Endometrial microvascular endothelial cells (primary cell): ENCODE results near the gene RNLS. TPM values are rescaled to one million over a fixed set of nuclear protein-coding genes. Genes with fewer than 3 reads are reported as not detected.
"Not testable (repeated sequence)": the region's sequence is repeated elsewhere in the genome, so short reads cannot be mapped to it uniquely, and the experiment has no call there.

Experiments
- in situ Hi-C: cut with HindIII; loops from 2 replicates; pipeline ENCODE4 v1.10.0; 2017; ENCODE audit warnings: low sequenced_read_pairs, low pct_unique_long_range_greater_than_20kb; ENCODE audit errors: inconsistent ontology term
- total RNA-seq: library from RNA; depleted of rRNA; stranded (reverse); fragments of >200 nt; gene quantifications from one replicate; pipeline ENCODE4 v1.2.3, GENCODE V29; 2015; ENCODE audit errors: inconsistent ontology term

Gene RNLS
- total RNA-seq, 1 donor from 2014 or later = 5.0 TPM

GRCh38 chr10:88493691-88494483 lies 89.2 kb downstream of the RNLS start:
- in situ Hi-C loops = no loop called here

DNA sequence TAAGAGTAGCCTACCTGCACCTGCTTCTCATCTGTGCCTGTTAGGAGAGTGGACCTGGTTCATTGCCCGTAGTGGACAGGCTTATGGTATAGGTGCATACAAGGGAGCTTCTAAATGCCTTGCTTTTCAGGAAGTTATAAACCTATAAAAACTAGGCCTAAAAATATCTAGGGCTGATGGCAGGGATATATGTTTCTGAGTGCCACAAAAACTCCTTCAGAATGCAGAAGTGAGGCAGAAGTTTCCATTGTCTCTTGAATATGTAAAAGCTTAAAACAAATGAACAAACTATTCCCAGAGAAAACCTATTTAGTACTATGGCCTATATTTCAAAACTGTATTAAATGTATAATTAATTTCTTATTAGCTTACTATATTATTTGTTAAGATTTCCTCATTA lies 91.8 kb downstream of the RNLS start:
- in situ Hi-C loops = no loop called here

DNA sequence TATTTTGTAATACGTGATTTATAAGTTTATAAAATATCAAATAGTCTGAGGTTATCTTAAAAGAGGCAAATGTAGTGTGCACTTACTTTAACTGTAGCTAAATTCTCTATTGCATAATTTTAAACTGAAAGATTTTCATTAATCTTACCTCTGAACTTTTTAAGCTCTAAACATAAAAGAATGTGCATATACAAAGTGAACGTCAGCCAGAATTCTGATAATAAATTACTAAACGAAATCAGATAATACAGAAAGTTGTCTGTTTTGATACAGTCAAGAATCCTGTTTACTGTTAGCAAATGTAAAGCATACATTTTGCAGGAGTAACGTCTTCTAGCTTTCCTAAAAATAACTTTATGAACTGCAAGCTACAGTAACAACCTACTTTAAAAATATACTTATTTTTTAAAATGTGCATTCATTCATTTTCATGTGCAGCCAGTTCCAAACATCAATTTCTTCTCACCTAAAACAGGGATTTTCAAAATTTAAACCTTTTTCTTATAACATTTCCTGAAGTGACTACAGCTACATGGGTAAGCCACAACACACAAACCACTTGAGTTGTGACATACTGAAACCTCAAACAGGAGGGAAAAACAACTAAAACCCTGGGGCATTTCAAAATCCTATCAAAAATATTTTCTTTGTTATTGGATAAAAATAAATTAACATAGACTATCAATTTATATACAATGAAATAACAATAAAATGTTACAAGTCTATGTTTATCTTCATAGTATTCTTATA lies 92.7 kb downstream of the RNLS start:
- in situ Hi-C loops = no loop called here

DNA sequence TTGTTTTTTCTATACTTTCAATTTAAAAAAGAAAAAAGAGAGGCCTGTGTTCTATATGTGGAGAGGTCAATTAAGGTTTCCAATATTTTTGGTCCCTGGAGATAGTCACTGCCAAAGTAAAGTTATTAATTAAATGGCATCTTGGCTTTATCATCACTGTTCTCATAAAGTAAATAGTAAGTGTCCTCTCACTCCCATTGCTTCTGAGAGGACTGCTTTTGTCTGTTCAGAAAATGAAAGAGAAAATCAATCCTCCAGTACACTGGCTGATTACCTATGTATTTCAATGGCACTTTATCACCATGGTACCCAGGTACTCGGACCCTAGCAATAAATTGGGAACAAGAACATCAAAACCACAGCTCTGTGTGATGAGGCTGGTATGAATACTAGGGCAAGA lies 94.0 kb downstream of the RNLS start:
- in situ Hi-C loops = no loop called here

GRCh38 chr10:88486816-88487215 lies 96.3 kb downstream of the RNLS start:
- in situ Hi-C loops = not testable (repeated sequence)

DNA sequence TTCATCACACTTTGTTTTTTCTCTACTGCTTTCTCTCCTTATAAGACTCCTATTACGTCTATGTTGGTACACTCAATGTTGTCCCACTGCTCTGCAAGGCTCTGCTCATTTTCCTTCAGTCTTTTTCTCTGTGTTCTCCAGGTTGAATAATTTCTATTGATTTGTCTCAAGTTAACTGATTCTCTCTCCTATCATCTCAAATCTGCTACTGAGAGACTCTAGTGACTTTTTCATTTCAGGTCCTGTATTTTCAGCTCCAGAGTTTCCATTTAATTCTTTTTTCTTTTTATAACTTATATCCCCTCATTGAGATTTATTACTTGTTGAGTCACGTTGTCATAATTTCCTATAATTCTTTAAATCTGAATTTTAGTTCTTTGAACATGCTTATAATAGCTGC lies 100.9 kb downstream of the RNLS start:
- in situ Hi-C loops = no loop called here

DNA sequence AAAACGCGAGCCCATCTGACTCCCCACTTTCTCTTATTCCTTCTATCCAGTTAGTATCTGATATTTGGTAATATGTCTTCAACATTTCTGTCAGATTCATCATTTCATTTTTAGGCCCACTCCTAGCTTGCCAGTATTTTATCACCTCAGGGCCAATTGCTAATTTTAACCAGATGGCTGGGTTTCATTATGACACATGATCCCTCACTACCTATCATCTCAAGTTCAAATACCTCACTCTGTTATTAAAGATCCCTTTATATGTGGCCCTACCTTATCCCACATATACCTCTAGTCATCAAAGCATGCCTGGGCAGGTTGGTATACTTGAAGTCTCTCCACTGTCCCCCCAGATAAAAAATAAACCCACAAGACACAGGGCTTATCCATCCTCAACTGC lies 104.9 kb downstream of the RNLS start:
- in situ Hi-C loops = no loop called here

DNA sequence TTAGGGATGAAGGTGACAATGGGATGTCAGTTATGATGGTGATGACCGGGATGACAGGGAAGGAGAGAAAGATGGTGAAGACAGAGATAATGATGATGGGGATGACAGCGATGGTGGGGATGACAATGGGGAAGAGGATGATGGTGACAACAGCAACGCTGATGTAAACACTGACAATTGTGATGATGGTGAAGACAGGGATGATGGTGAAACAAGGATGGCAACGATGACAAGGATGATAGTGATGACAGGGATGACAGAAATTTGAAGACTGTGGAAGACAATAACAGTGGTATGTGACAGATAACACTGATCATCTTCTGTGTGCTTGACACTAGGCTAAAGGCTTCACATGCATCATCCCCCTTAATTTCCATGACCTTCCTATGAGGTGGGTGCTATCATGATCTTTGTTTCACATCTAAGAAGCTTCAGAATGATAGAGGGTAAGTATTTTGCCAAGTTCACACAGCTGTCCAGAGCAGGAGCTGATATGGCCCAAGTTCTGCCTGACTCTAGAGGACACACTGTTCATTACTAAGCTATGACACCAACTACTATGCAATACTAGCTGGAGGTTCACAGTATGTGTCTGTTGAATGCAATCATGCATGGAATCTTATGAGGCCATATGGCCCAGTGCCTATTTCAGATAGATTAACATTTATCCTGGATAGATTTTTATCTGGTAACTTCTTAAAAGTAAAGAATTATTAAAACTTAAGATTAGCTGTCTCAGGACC lies 105.6 kb downstream of the RNLS start:
- in situ Hi-C loops = no loop called here

DNA sequence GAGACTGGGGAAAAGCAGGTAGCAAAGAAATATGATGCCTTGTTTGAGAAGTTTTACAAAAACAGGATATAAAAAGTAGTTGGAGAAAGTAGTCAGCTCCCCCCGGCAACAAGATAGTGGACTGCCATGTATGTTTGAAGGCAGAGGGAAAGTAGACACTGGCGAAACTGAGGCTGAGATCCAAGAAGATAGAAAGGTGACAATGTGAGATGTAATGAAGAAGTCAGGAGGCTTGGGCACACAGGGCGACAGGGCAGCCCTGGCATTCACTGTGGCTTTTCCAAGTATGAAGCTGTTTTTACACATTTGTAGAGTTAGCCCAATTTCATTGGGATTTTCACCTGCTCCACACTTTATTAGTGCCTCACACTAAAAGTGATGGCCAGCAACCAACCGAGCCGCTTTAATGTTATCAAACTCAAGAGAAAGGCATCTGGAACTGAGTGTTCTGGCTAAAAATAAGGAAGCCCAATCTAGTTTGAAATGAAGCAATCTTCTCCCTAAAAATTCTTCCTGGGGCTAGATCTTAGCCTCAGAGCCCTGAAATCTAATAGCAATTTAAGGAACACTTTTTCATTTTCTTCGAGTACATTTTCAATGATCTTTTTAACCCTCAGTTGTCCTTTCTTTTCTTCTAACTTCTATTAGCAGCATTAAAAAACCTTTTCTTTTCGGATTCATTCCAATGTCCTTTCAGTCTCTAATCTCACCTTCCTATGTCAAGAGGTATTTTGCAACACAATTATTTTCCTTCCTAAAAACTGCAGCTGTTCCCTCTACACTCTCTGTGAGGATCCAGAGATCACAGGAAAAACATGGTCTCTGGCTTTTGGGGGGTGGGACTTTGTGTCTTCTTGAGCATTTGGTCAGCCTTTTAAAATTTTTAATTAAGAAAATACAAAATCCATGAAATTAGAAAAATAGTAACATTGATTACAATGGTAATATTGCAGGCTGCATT lies 108.0 kb downstream of the RNLS start:
- in situ Hi-C loops = no loop called here

DNA sequence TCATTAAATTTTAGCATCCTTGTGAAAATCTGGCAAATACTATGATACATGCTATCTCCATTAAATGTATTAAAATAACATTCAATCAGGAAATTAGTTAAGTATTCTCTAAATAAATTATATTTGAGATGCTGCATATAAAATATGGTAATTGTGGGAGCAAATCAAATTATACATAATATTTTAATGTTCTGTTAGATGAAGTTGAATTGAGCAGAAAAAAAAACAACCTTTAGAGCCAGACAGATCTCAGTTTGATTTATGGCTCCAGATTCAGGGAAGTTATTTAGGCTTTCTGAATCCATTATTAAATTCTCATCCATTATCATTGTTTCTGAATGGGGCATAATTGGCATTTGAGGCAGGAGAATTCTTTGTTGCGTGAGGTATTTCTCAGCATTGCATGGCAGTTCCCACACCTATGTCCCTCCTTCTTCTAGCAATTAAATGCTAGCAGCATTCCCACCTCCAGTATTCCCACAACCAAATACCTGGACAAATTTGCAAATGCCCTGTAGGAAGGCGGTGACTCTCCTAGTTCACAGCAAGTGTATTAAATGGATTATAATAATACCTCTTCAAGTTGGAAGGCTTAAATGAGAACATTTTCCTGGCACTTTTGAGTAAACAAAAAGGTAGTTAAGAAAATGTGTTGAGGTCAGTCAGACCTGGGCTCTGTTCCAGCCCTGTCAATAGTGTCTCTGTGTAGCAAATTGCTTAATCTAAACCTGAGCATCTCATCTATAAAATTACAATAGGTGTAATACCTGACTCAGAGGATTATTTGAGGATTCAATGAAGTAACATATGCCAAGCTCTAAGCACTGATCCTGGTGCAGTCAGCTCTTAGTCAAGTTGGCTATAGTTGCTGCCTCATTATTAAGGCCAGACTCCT lies 108.9 kb downstream of the RNLS start:
- in situ Hi-C loops = no loop called here

- in situ Hi-C loops = no loop called here
Observed at GRCh38 chr10:88472540-88472939, 110.6 kb downstream of the RNLS start.

DNA sequence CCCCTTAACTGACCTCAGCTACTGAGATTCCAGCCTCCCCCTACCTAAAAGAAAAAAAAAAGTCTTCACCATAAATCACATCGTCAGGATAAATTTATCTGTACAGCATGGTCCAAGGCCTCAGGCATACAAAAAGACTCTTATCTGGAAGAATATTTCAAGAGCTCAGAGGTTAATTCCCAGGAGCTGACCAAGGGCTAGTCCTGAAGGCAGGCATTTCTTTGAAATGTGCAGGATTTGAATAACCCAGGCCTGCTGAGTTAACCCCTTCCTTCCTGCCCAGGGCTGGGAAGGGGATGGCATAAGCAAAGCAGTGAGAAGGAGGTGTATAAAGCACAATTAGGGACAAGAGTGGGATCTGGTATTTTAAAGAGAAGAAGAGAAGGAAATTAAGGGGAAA lies 111.2 kb downstream of the RNLS start:
- in situ Hi-C loops = no loop called here

GRCh38 chr10:88467835-88468485 lies 115.2 kb downstream of the RNLS start:
- in situ Hi-C loops = no loop called here

- in situ Hi-C loops = no loop called here
Observed at GRCh38 chr10:88466786-88467185, 116.3 kb downstream of the RNLS start.

GRCh38 chr10:88465765-88466164 lies 117.4 kb downstream of the RNLS start:
- in situ Hi-C loops = no loop called here

DNA sequence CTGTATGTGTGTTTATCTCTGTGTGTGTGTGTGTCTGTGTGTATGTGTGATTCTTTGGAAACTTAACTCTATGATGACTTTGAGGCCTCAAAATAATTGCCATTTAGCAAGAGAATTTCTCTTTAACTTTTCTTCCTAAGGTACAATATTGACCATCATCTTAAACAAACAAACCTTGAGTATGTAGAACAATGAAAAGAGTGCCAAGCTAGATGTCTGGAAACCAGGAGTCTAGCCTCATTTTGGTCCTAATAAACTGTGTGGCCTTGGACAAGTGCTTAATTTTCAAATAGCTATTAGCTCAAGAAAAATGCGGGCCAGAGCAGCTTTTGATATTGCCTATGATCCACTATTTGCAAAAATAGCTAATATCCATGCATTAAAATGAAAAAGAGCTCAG lies 119.3 kb downstream of the RNLS start:
- in situ Hi-C loops = no loop called here

- in situ Hi-C loops = no loop called here
Observed at GRCh38 chr10:88461426-88461825, 121.7 kb downstream of the RNLS start.
